ENCODE data around the gene CALY.

The CALY gene

DNA sequence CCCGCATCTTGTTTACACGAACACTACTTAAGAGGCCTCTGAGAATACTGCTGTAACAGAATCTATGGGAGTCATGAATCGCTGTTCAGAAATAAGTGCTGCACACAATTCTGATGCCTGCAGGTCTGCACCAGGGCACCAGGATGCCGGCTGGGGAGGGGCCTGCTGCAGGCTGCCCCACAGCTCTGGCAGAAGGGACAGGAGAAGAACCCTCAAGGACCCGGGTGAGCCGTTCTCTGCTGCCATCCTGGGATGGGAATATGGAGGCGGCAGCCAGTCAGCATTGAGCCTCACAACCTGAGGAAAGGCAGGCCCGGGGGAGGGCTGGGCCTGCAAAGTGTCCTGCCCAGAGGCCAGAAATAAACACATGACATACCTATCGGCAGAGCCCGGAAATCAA, 39.2 kb downstream of the CALY start:
- H3K4me1 Mint-ChIP-seq = no peaks in the 10 kb centered on the region
- TF ChIP-seq, protein P1, sequence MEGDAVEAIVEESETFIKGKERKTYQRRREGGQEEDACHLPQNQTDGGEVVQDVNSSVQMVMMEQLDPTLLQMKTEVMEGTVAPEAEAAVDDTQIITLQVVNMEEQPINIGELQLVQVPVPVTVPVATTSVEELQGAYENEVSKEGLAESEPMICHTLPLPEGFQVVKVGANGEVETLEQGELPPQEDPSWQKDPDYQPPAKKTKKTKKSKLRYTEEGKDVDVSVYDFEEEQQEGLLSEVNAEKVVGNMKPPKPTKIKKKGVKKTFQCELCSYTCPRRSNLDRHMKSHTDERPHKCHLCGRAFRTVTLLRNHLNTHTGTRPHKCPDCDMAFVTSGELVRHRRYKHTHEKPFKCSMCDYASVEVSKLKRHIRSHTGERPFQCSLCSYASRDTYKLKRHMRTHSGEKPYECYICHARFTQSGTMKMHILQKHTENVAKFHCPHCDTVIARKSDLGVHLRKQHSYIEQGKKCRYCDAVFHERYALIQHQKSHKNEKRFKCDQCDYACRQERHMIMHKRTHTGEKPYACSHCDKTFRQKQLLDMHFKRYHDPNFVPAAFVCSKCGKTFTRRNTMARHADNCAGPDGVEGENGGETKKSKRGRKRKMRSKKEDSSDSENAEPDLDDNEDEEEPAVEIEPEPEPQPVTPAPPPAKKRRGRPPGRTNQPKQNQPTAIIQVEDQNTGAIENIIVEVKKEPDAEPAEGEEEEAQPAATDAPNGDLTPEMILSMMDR (IDR thresholded peaks at IDR 0.05) = no peak
- H3K27me3 Mint-ChIP-seq (ENCODE audit: low read depth, poor library complexity) = no peaks in the 10 kb centered on the region
- no peak overlapping the region for H3K4me3 Mint-ChIP-seq
- H3K9me3 Mint-ChIP-seq = no peaks in the 10 kb centered on the region
- H3K36me3 Mint-ChIP-seq (ENCODE audit: low read depth) = peaks cover 52% of the 10 kb centered on the region
- H3K27ac Mint-ChIP-seq = no peak overlapping the region
- no peak for DNase-seq

DNA sequence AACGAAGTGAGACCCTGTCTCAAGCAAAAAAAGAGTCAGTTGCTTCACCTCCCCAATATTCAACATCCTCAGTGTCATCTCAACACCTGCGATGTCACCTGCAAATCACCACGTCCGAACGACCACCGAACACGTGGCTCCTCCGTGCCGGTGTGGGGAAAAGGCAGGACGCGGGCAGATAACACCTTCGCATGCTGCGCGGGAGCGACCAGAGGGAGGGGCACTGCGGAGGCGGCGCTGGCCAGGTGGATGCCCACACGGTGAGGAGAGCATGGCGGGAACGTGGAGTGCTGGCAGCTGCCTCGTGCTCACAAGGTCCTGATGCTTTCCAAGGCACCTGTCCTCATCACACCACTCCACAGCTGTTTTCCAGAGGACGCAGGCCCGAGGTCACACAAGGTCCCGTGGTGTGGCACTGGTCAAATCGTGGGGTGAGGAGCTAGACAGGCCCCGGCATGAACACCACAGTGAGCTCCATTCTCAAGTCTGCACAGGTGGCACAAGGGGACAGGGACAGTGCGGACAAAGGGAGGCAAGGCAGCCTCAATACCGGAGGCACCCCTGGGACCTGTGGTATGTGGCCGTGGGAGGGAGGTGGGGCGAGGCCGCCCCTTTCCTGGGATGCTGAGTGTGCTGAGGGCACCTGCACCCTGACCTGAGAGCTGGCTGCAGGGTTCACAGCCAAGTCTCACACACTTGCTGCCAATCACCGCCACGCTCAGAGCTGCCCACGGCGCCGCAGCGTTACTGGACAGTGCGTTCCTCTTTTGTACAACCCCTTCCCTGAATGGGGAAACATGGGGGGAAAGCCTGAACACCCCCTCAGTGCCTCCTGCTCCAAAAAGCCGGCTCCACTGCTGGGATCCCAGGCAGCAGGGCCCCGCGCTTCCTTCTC, 41.0 kb downstream of the CALY start:
- no peak for DNase-seq
- Mint-ChIP-seq H3K9me3 (no peaks in the 10 kb centered on the region), H3K36me3 (ENCODE audit: low read depth) (peaks cover 50% of the 10 kb centered on the region), H3K4me1 (no peaks in the 10 kb centered on the region), H3K27me3 (ENCODE audit: low read depth, poor library complexity) (no peaks in the 10 kb centered on the region), H3K27ac (no peak overlapping the region), H3K4me3 (no peak overlapping the region)
- TF ChIP-seq, protein P1 (IDR thresholded peaks at IDR 0.05) = no peak

DNA sequence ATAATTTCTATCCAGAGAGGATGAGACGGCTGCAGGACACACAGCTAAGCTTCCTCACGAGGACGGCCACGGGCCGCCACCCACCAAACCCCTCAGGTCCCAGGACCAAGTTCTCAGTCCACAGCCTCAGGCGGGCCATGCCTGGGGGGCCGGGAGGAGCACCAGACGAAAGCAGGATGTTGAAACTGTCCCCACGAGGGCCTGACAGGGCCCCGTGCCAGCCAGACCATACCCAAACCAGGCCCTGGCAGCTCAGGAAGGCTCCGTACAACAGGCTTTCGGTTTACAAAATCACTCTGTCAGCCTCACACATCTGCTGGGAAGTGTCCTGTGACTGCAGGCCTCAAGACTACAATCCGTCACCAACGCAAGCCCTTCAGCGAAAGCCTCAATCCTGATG, 42.5 kb downstream of the CALY start:
- no peak for DNase-seq
- H3K27ac Mint-ChIP-seq = peak overlapping the region; percentile 77
- no peaks in the 10 kb centered on the region for H3K27me3 Mint-ChIP-seq (ENCODE audit: low read depth, poor library complexity)
- no peak overlapping the region for H3K4me3 Mint-ChIP-seq
- TF ChIP-seq, protein P1 (IDR thresholded peaks at IDR 0.05) = no peak
- H3K36me3 Mint-ChIP-seq (ENCODE audit: low read depth) = peaks cover 49% of the 10 kb centered on the region
- no peaks in the 10 kb centered on the region for H3K9me3 Mint-ChIP-seq
- no peaks in the 10 kb centered on the region for H3K4me1 Mint-ChIP-seq

DNA sequence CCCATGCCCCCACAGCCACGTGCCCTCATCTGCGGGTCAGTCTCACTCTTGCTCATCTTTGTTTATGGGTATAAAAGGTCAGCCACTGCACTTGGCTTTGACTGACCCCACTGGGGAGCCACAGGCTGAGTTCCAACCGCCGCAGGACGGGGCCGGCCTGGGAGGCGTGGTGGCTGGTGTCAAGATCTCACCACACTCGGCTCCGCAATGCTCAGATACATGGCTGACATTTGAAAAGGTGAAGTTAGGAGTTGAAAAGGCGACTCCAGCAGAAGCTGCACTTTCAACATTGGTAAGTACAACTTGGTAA, 42.9 kb downstream of the CALY start:
- H3K27me3 Mint-ChIP-seq (ENCODE audit: low read depth, poor library complexity) = no peaks in the 10 kb centered on the region
- H3K27ac Mint-ChIP-seq = no peak overlapping the region
- no peaks in the 10 kb centered on the region for H3K9me3 Mint-ChIP-seq
- H3K4me1 Mint-ChIP-seq = no peaks in the 10 kb centered on the region
- TF ChIP-seq, protein P1 (IDR thresholded peaks at IDR 0.05) = no peak
- no peak for DNase-seq
- peaks cover 50% of the 10 kb centered on the region for H3K36me3 Mint-ChIP-seq (ENCODE audit: low read depth)
- no peak overlapping the region for H3K4me3 Mint-ChIP-seq

DNA sequence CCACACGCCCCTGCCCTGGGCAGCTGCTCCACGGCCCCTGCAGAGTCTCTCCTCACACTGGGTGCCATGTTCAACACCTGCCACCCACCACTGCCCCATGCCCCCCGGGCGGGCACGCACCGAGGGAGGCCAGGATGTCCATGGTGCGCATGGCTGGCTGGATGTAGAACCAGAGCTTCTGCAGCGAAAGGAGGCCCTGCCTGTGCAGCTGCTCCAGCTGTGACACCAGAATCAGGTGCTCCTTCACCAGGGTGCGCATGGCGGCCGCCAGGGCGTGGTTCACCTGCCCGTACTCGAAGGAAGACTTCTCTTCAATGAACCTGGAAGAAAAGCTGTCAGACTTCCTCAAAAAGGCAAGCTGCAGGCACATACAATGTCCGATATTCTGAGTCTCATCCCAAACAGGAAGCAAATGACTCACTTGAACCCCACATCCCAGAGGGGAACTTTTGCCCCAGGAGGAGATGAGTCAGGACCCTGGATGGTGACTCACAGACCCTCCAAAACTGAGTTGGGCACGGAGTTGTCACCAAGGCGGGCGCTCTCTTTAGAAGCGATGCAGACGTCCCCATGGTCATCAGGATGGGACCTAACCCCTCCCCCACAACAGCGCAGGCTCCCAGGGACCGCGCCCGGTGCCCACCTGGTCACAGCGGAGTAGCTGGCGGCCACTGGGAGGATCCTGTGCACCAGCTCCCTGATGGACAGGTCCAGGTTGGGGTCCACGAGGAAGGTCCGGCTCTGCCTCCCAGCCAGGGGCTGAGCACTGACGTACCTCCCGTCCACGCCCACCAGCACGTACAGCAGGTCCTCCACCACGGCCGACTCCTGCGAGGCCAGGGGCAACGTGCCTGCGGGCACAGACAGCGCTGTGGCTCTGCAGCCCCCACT, 43.5 kb downstream of the CALY start:
- no peak overlapping the region for H3K4me3 Mint-ChIP-seq
- no peaks in the 10 kb centered on the region for H3K27me3 Mint-ChIP-seq (ENCODE audit: low read depth, poor library complexity)
- no peaks in the 10 kb centered on the region for H3K4me1 Mint-ChIP-seq
- TF ChIP-seq, protein P1 (IDR thresholded peaks at IDR 0.05) = no peak
- peaks cover 48% of the 10 kb centered on the region for H3K36me3 Mint-ChIP-seq (ENCODE audit: low read depth)
- no peak for DNase-seq
- no peaks in the 10 kb centered on the region for H3K9me3 Mint-ChIP-seq
- no peak overlapping the region for H3K27ac Mint-ChIP-seq
